H1 (cell line): ENCODE results near the gene SPRING1. TPM values are rescaled to one million over a fixed set of nuclear protein-coding genes. Genes with fewer than 3 reads are reported as not detected.

Source experiments
- CTCF ChIA-PET: fragments of 300-600 bp; sonication (Branson Sonifier 250); formaldehyde crosslinking; loops from one replicate; lab custom pipeline; 2021; ENCODE audit not compliant: partially characterized antibody; lab: Charles Lee
- POLR2A ChIA-PET: fragments of 300-600 bp; sonication (Branson Sonifier 250); formaldehyde crosslinking; loops from one replicate; lab custom pipeline; 2021; ENCODE audit warnings: inconsistent platforms; ENCODE audit not compliant: partially characterized antibody; lab: Charles Lee
- DNase-seq, 2 experiments: peaks; one replicate each; pipeline versions ENCODE4 v3.0.0 to v3.0.0-alpha.2; 2010 to 2022; ENCODE audit warnings: low spot score in 2 of 2, low read depth in 1 of 2, mixed read lengths in 1 of 2
- FAIRE-seq: peaks from 2 replicates; lab custom pipeline; 2011; peaks lifted over from hg19 to GRCh38; lab: Jason Lieb, UNC
- H2AFZ ChIP-seq: 2 replicates; pipeline ENCODE4 v1.8.1; 2012; ENCODE audit warnings: low read length, inconsistent platforms
- H2AK5ac ChIP-seq: 2 replicates; pipeline ENCODE4 v1.6.1; 2013; ENCODE audit warnings: low read depth, low read length
- H2BK120ac ChIP-seq: replicated peaks from 2 replicates; pipeline ENCODE3; 2013; ENCODE audit warnings: low read depth, low read length, inconsistent platforms
- H2BK12ac ChIP-seq: 2 replicates; pipeline ENCODE4 v1.6.1; 2013; ENCODE audit warnings: low read depth, low read length
- H2BK15ac ChIP-seq: 2 replicates; pipeline ENCODE4 v1.6.1; 2013; ENCODE audit warnings: low read length
- H2BK20ac ChIP-seq: 2 replicates; pipeline ENCODE4 v1.6.1; 2013; ENCODE audit warnings: low read length
- H2BK5ac ChIP-seq: 2 replicates; pipeline ENCODE4 v1.6.1; 2013; ENCODE audit warnings: low read depth, low read length
- H3K14ac ChIP-seq: 2 replicates; pipeline ENCODE4 v1.6.1; 2013; ENCODE audit warnings: inconsistent platforms; ENCODE audit not compliant: insufficient read length
- H3K18ac ChIP-seq: 2 replicates; pipeline ENCODE4 v1.6.1; 2013; ENCODE audit warnings: low read length; ENCODE audit errors: extremely low read depth
- H3K23ac ChIP-seq: 2 replicates; pipeline ENCODE4 v1.6.1; 2013; ENCODE audit warnings: inconsistent platforms; ENCODE audit not compliant: insufficient read length
- H3K23me2 ChIP-seq: 2 replicates; pipeline ENCODE4 v1.6.1; 2013; ENCODE audit warnings: low read depth, low read length
- H3K27ac ChIP-seq: 2 replicates; pipeline ENCODE4 v1.6.1; 2011; ENCODE audit warnings: low read depth, low read length, inconsistent platforms
- H3K27me3 ChIP-seq, 4 experiments: replicated peaks in 1 of 4; 1 replicate in 1 of 4; 2 replicates in 3 of 4; pipeline versions ENCODE4 v1.6.1 to v1.8.1; 2011 to 2013; ENCODE audit warnings: low read length in 3 of 4, mild to moderate bottlenecking in 3 of 4, inconsistent platforms in 2 of 4, mixed read lengths in 2 of 4, moderate library complexity in 1 of 4; ENCODE audit not compliant: control insufficient read depth in 3 of 4, insufficient read depth in 3 of 4; ENCODE audit errors: extremely low read depth in 1 of 4
- H3K36me3 ChIP-seq, 4 experiments: 2 replicates each; pipeline versions ENCODE4 v1.6.1 to v1.8.1; 2011 to 2013; ENCODE audit warnings: mild to moderate bottlenecking in 4 of 4, low read length in 3 of 4, moderate library complexity in 2 of 4, control low read depth in 1 of 4, inconsistent platforms in 1 of 4; ENCODE audit not compliant: insufficient read depth in 4 of 4, control insufficient read depth in 2 of 4
- H3K4ac ChIP-seq: replicated peaks from 2 replicates; pipeline ENCODE3; 2013; ENCODE audit warnings: low read length, low read depth, mixed read lengths, inconsistent platforms; ENCODE audit not compliant: insufficient read length
- H3K4me1 ChIP-seq, 4 experiments: replicated peaks in 1 of 4; 1 replicate in 1 of 4; 2 replicates in 3 of 4; pipeline versions ENCODE4 v1.6.1 to v1.8.1; 2011 to 2013; ENCODE audit warnings: low read length in 3 of 4, inconsistent platforms in 2 of 4, mixed read lengths in 1 of 4; ENCODE audit not compliant: insufficient read depth in 4 of 4, control insufficient read depth in 3 of 4
- H3K4me2 ChIP-seq, 2 experiments: 2 replicates each; pipeline versions ENCODE4 v1.6.1 to v1.8.1; 2011 to 2013; ENCODE audit warnings: low read depth in 2 of 2, low read length in 2 of 2, control low read depth in 1 of 2, inconsistent platforms in 1 of 2, mild to moderate bottlenecking in 1 of 2; ENCODE audit not compliant: insufficient read depth in 1 of 2
- H3K4me3 ChIP-seq, 4 experiments: fragments of 200-600, 300-600 bp in 1 of 4; sonication (generic), shearing (Covaris generic), sonication (Bioruptor Twin) in 1 of 4; 2 replicates each; pipeline versions ENCODE4 v1.5.1 to v1.8.1; 2011 to 2016; ENCODE audit warnings: low read length in 4 of 4, low read depth in 3 of 4, control low read depth in 2 of 4, inconsistent platforms in 2 of 4, mild to moderate bottlenecking in 2 of 4, mixed read lengths in 1 of 4, moderate library complexity in 1 of 4; ENCODE audit not compliant: insufficient read depth in 2 of 4; ENCODE audit errors: extremely low read depth in 1 of 4
- H3K56ac ChIP-seq: replicated peaks from 2 replicates; pipeline ENCODE3; 2013; ENCODE audit warnings: low read depth, mild to moderate bottlenecking, mixed read lengths, low read length, inconsistent platforms; ENCODE audit not compliant: insufficient read length
- H3K79me1 ChIP-seq: 2 replicates; pipeline ENCODE4 v1.6.1; 2013; ENCODE audit warnings: low read depth, low read length, control low read depth
- H3K79me2 ChIP-seq, 2 experiments: 2 replicates each; pipeline versions ENCODE4 v1.6.1 to v1.8.1; 2012 to 2013; ENCODE audit warnings: low read length in 2 of 2, mild to moderate bottlenecking in 2 of 2, inconsistent platforms in 1 of 2; ENCODE audit not compliant: insufficient read depth in 2 of 2, control insufficient read depth in 1 of 2
- H3K9ac ChIP-seq, 4 experiments: replicated peaks in 1 of 4; 1 replicate in 1 of 4; 2 replicates in 3 of 4; pipeline versions ENCODE4 v1.6.1 to v1.8.1; 2011 to 2013; ENCODE audit warnings: low read depth in 3 of 4, low read length in 3 of 4, control low read depth in 2 of 4, mild to moderate bottlenecking in 2 of 4, moderate library complexity in 2 of 4, inconsistent platforms in 1 of 4; ENCODE audit errors: extremely low read depth in 1 of 4
- H3K9me3 ChIP-seq, 2 experiments: 2 replicates each; pipeline versions ENCODE4 v1.6.1 to v1.8.1; 2012 to 2013; ENCODE audit warnings: mild to moderate bottlenecking in 2 of 2, moderate library complexity in 2 of 2, control low read depth in 1 of 2, inconsistent platforms in 1 of 2, low read depth in 1 of 2, low read length in 1 of 2, mixed read lengths in 1 of 2; ENCODE audit not compliant: insufficient read depth in 2 of 2
- H4K20me1 ChIP-seq, 2 experiments: replicated peaks in 1 of 2; 2 replicates each; pipeline versions ENCODE3 to v1.8.1; 2011 to 2013; ENCODE audit warnings: inconsistent platforms in 2 of 2, low read length in 2 of 2, mild to moderate bottlenecking in 1 of 2; ENCODE audit not compliant: insufficient read depth in 2 of 2, control insufficient read depth in 1 of 2
- H4K5ac ChIP-seq: 2 replicates; pipeline ENCODE4 v1.6.1; 2013; ENCODE audit warnings: low read length, low read depth, mixed read lengths, inconsistent platforms; ENCODE audit not compliant: insufficient read length
- H4K8ac ChIP-seq: 2 replicates; pipeline ENCODE4 v1.8.0; 2013; ENCODE audit warnings: mild to moderate bottlenecking, moderate library complexity, low read length, inconsistent platforms; ENCODE audit not compliant: insufficient read depth; ENCODE audit errors: extremely low read depth
- H4K91ac ChIP-seq: replicated peaks from 2 replicates; pipeline ENCODE3; 2013; ENCODE audit warnings: low read length, mixed read lengths, inconsistent platforms; ENCODE audit not compliant: insufficient read length
- CBX5 ChIP-seq: fragments of 300-800, 300-1000 bp; sonication (generic); IDR thresholded peaks from 2 replicates; pipeline ENCODE4 v1.7.1; 2016; ENCODE audit warnings: antibody characterized with exemption, low read length, low read depth
- CEBPB ChIP-seq: IDR thresholded peaks from 2 replicates; pipeline ENCODE4 v1.6.1; 2012; ENCODE audit warnings: low read depth, low read length
- CREB1 ChIP-seq: IDR thresholded peaks from 2 replicates; pipeline ENCODE4 v1.6.1; 2012; ENCODE audit warnings: inconsistent platforms
- CTCF ChIP-seq, 3 experiments: IDR thresholded peaks; 1 replicate in 2 of 3; 2 replicates in 1 of 3; pipeline versions ENCODE4 v1.5.1 to v1.6.1; 2011; ENCODE audit warnings: low read length in 3 of 3, mild to moderate bottlenecking in 3 of 3, inconsistent platforms in 2 of 3, low read depth in 1 of 3, moderate library complexity in 1 of 3; ENCODE audit not compliant: insufficient read depth in 1 of 3; ENCODE audit errors: control extremely low read depth in 1 of 3
- EP300 ChIP-seq, 2 experiments: IDR thresholded peaks; 1 replicate in 1 of 2; 2 replicates in 1 of 2; pipeline ENCODE4 v1.6.1; 2011 to 2012; ENCODE audit warnings: low read depth in 2 of 2, low read length in 2 of 2, mild to moderate bottlenecking in 2 of 2, borderline replicate concordance in 1 of 2, inconsistent platforms in 1 of 2, moderate library complexity in 1 of 2
- PHF8 ChIP-seq: fragments of 200-600 bp; sonication (generic); conservative IDR thresholded peaks from 2 replicates; pipeline ENCODE4 v1.7.1; 2012; ENCODE audit warnings: low read depth, mild to moderate bottlenecking, inconsistent platforms, low read length, moderate library complexity
- RBBP5 ChIP-seq: IDR thresholded peaks from 2 replicates; pipeline ENCODE4 v1.7.1; 2012; ENCODE audit warnings: low read depth, mild to moderate bottlenecking, inconsistent platforms, low read length, moderate library complexity, borderline replicate concordance
- RFX5 ChIP-seq: IDR thresholded peaks from 2 replicates; pipeline ENCODE4 v1.6.1; 2011; ENCODE audit warnings: low read depth, low read length, improper control_type of control experiment, borderline replicate concordance
- SAP30 ChIP-seq: fragments of 300-600 bp; sonication (generic); IDR thresholded peaks from 2 replicates; pipeline ENCODE4 v1.7.1; 2012; ENCODE audit warnings: low read length, moderate library complexity, mild to moderate bottlenecking, inconsistent platforms; ENCODE audit not compliant: insufficient read depth, insufficient replicate concordance
- SP4 ChIP-seq: IDR thresholded peaks from 2 replicates; pipeline ENCODE4 v1.6.1; 2012; ENCODE audit warnings: low read length, inconsistent platforms
- WGBS, 2 experiments: shearing (Covaris generic) in 1 of 2; methylation state at CpG; one replicate each; pipeline versions ENCODE4 v1.1.6 to v1.1.7; 2013 to 2015; ENCODE audit warnings: low lambda C conversion rate in 2 of 2, mixed read lengths in 2 of 2, inconsistent platforms in 1 of 2, low coverage in 1 of 2, missing lambda C conversion rate in 1 of 2; ENCODE audit not compliant: insufficient replicate concordance in 2 of 2, insufficient coverage in 1 of 2, insufficient read length in 1 of 2; ENCODE audit errors: extremely low coverage in 1 of 2, missing lambda C conversion rate in 1 of 2; 5-methylcytosine and 5-hydroxymethylcytosine counted together
- polyA plus RNA-seq, 7 experiments: library from polyadenylated mRNA; depleted of rRNA in 3 of 7; stranded (reverse) in 5 of 7; unstranded in 2 of 7; fragments of >200 nt in 5 of 7; fragments of 200-250 nt in 2 of 7; gene quantifications; 1 replicate in 5 of 7; 2 replicates in 1 of 7; 4 replicates in 1 of 7; pipeline versions ENCODE4 v1.2.1 to v1.2.3, GENCODE V29; 2011 to 2013; ENCODE audit warnings: missing spikeins in 2 of 7, mixed read lengths in 2 of 7
- total RNA-seq: library from RNA; stranded (reverse); fragmentation: NEBNext Ultra II Directional; extraction: Animal tissue kit (Norgen Biotek cat#: 25700); gene quantifications from 2 replicates; pipeline ENCODE4 v1.2.1, GENCODE V29; 2021

Gene SPRING1
- total and polyA plus RNA-seq, 2 of the 8 experiments (the other 6 are each of a cell fraction or from before 2014, with no cell fraction given), result 14.3 to 46.5 TPM

- no peaks in the 10 kb centered on the region for H3K27me3 ChIP-seq
- H3K23me2 ChIP-seq, result peaks cover 10% of the 10 kb centered on the region; the same call in 1 of the 2 replicates
- H3K4me1 ChIP-seq, result peaks cover 0 to 5% (median 2%) of the 10 kb centered on the region in 4 experiments; a peak in 3 of 7 replicates
- H2AK5ac ChIP-seq, result no peak overlapping the region
- H4K91ac ChIP-seq, result no peak overlapping the region
- WGBS, 2 experiments, result 82% methylated on average over 8 of the region's 9 CpGs; no CpG with 5 or more reads in 1 of the 2 experiments
- H2BK5ac ChIP-seq, result no peak overlapping the region
- no peak overlapping the region for H2BK15ac ChIP-seq
- H3K9me3 ChIP-seq, result no peaks in the 10 kb centered on the region
- no peak overlapping the region for H3K14ac ChIP-seq
- H3K56ac ChIP-seq, result no peak overlapping the region
- H3K79me1 ChIP-seq, result peaks cover 25% of the 10 kb centered on the region
- peak overlapping the region in 3 of 4 experiments; percentile 2 to 86 (median 74); a peak in 4 of 8 replicates for H3K4me3 ChIP-seq
- no peak overlapping the region for H3K23ac ChIP-seq
- DNase-seq (no peak), FAIRE-seq (no peak)
- no peak overlapping the region for H3K9ac ChIP-seq
- CTCF ChIA-PET, result no interaction called here
- H3K27ac ChIP-seq, result no peak overlapping the region
- no peak overlapping the region for H4K5ac ChIP-seq
- POLR2A ChIA-PET, result interaction anchor here (0.8 kb wide), 1 partner anchor 13 kb away, joined by 3 read pairs; no protein-coding TSS in a partner anchor
- peaks cover 5 to 13% of the 10 kb centered on the region in 2 experiments for H4K20me1 ChIP-seq
- peaks cover 3 to 19% (median 11%) of the 10 kb centered on the region in 4 experiments; a peak in 5 of 8 replicates for H3K36me3 ChIP-seq
- peak overlapping the region; percentile 98; a peak in 3 of 4 replicates for H3K4me2 ChIP-seq
- no peak overlapping the region for H3K4ac ChIP-seq
- peaks cover 3 to 49% of the 10 kb centered on the region in 2 experiments for H3K79me2 ChIP-seq
- no peak overlapping the region for H2BK20ac ChIP-seq
- no peak overlapping the region for H2BK120ac ChIP-seq
- H3K18ac ChIP-seq, result no peak overlapping the region
- no peak overlapping the region for H2BK12ac ChIP-seq
- H2AFZ ChIP-seq, result no peak overlapping the region
- H4K8ac ChIP-seq, result no peak overlapping the region
- TF ChIP-seq PHF8 (no peak), RBBP5 (no peak), CEBPB (no peak), CTCF (IDR thresholded peaks at IDR 0.05; ENCODE audit: control extremely low read depth in 1 of 3, insufficient read depth in 1 of 3, low read depth in 1 of 3, low read length in 3 of 3) (no peak), CBX5 (no peak), SAP30 (no peak), RFX5 (no peak), EP300 (IDR thresholded peaks at IDR 0.05; ENCODE audit: borderline replicate concordance in 1 of 2, low read depth in 2 of 2, low read length in 2 of 2) (no peak), SP4 (no peak), CREB1 (no peak)
Measured at GRCh38 chr12:116735951-116736599, 1.8 kb downstream of the SPRING1 start.
